ENCODE data around the gene DUSP2. TPM values are rescaled to one million over a fixed set of nuclear protein-coding genes. Genes with fewer than 3 reads are reported as not detected.

DUSP2 gene
- total and polyA plus RNA-seq, 2 experiments from 2014 or later: 6.6 to 13.0 TPM

GRCh38 chr2:96154506-96155380 is 9.5 kb upstream of the DUSP2 start:
- DNase-seq (ENCODE audit: low spot score) (no peak), ATAC-seq (no peak; the same call in 2 of the 3 replicates)
- no peak overlapping the region for H3K27ac Mint-ChIP-seq
- Histone ChIP-seq H3F3A (replicated peaks; ENCODE audit: low read depth) (no peaks in the 10 kb centered on the region), H3K79me2 (replicated peaks; ENCODE audit: insufficient read depth) (no peaks in the 10 kb centered on the region), H3K4me2 (no peak overlapping the region), H3K9me2 (ENCODE audit: insufficient read depth) (no peaks in the 10 kb centered on the region), H3K36me3 (ENCODE audit: insufficient read depth) (no peaks in the 10 kb centered on the region), H3K27me3 (ENCODE audit: insufficient read depth) (no peaks in the 10 kb centered on the region), H3K4me1 (ENCODE audit: insufficient read depth) (peaks cover 8% of the 10 kb centered on the region; the same call in 1 of the 2 replicates), H3K4me3 (no peak overlapping the region), H3K27ac (ENCODE audit: low read depth) (no peak overlapping the region), H2AFZ (no peak overlapping the region), H4K20me1 (replicated peaks; ENCODE audit: insufficient read depth) (no peaks in the 10 kb centered on the region)
- no peak overlapping the region for H3K4me3 Mint-ChIP-seq
- peaks cover 32% of the 10 kb centered on the region for H3K4me1 Mint-ChIP-seq
- TF ChIP-seq ZNF114 (CRISPR knock-in tag; IDR thresholded peaks at IDR 0.05) (no peak), POLR2AphosphoS5 (IDR thresholded peaks at IDR 0.05; ENCODE audit: low read depth) (no peak), CREB1 (CRISPR knock-in tag; IDR thresholded peaks at IDR 0.05; ENCODE audit: low read depth) (no peak), NANOG (IDR thresholded peaks at IDR 0.05; ENCODE audit: borderline replicate concordance) (no peak), REST (IDR thresholded peaks at IDR 0.05; ENCODE audit: unreplicated experiment) (no peak), ETS1 (IDR thresholded peaks at IDR 0.05) (no peak), ZNF462 (CRISPR knock-in tag; IDR thresholded peaks at IDR 0.05) (no peak), CTCF (conservative IDR thresholded peaks at IDR 0.05; ENCODE audit: low read depth in 2 of 2) (no peak)
- H3K27me3 Mint-ChIP-seq (ENCODE audit: insufficient read depth, low read depth, poor library complexity): peaks cover 11% of the 10 kb centered on the region
- H3K36me3 Mint-ChIP-seq (ENCODE audit: low read depth): no peaks in the 10 kb centered on the region; the same call in 2 of the 3 replicates
- no peaks in the 10 kb centered on the region for H3K9me3 Mint-ChIP-seq

Data from GM23338 (cell line).